IMR-90 (cell line): ENCODE data around the gene ARL6IP5. TPM values are rescaled to one million over a fixed set of nuclear protein-coding genes. Genes with fewer than 3 reads are reported as not detected.

Source experiments
- ATAC-seq: fragments of 200-7000 bp; cut with Tn5 transposase; 2 replicates; pipeline ENCODE4 v1.9.1; 2020; ENCODE audit warnings: low read depth, mild to moderate bottlenecking, moderate library complexity
- BruUV-seq: library from RNA; stranded (reverse); fragments of 400-500 nt; replicated peaks from 2 replicates; lab custom pipeline; 2021; lab: Mats Ljungman, UMichigan
- CTCF ChIA-PET: fragments of 300-600 bp; formaldehyde crosslinking; extraction: SDS; loops from one replicate; lab custom pipeline; 2021; ENCODE audit warnings: antibody characterized with exemption; lab: Yijun Ruan, JAX
- POLR2A ChIA-PET: fragments of 300-600 bp; sonication (Branson Sonifier 250); formaldehyde crosslinking; loops from one replicate; lab custom pipeline; 2022; ENCODE audit warnings: antibody characterized with exemption; ENCODE audit not compliant: unreplicated experiment; lab: Charles Lee
- DNase-seq: peaks from one replicate; pipeline ENCODE4 v3.0.0; 2013
- H2AFZ ChIP-seq: replicated peaks from 2 replicates; pipeline ENCODE3; 2013; ENCODE audit warnings: low read length, mild to moderate bottlenecking; ENCODE audit not compliant: poor library complexity
- H2AK5ac ChIP-seq: 2 replicates; pipeline ENCODE4 v1.6.1; 2013; ENCODE audit warnings: low read depth, low read length, inconsistent platforms
- H2AK9ac ChIP-seq: replicated peaks from 2 replicates; pipeline ENCODE3; 2013; ENCODE audit warnings: mild to moderate bottlenecking, low read depth, low read length, moderate library complexity; ENCODE audit not compliant: poor library complexity
- H2BK120ac ChIP-seq: 2 replicates; pipeline ENCODE4 v1.6.1; 2013; ENCODE audit warnings: low read depth, low read length, inconsistent platforms
- H2BK15ac ChIP-seq: 3 replicates; pipeline ENCODE4 v1.6.1; 2013; ENCODE audit warnings: low read depth, low read length, inconsistent platforms
- H2BK20ac ChIP-seq: 2 replicates; pipeline ENCODE4 v1.6.1; 2013; ENCODE audit warnings: low read depth, mild to moderate bottlenecking, inconsistent platforms, low read length, moderate library complexity
- H2BK5ac ChIP-seq: 2 replicates; pipeline ENCODE4 v1.6.1; 2013; ENCODE audit warnings: mild to moderate bottlenecking, low read depth, low read length, inconsistent platforms; ENCODE audit not compliant: poor library complexity, severe bottlenecking
- H3K14ac ChIP-seq: replicated peaks from 2 replicates; pipeline ENCODE4 v1.6.1; 2013; ENCODE audit warnings: low read depth, low read length, inconsistent platforms
- H3K18ac ChIP-seq: 2 replicates; pipeline ENCODE4 v1.6.1; 2013; ENCODE audit warnings: low read depth, low read length, control low read depth
- H3K23ac ChIP-seq: 2 replicates; pipeline ENCODE4 v1.6.1; 2013; ENCODE audit warnings: low read depth, low read length, inconsistent platforms
- H3K27ac ChIP-seq: 2 replicates; pipeline ENCODE4 v1.5.1; 2013; ENCODE audit warnings: mild to moderate bottlenecking, control low read depth, low read length; ENCODE audit not compliant: insufficient read depth
- H3K27me3 ChIP-seq: 2 replicates; pipeline ENCODE4 v1.6.1; 2013; ENCODE audit warnings: low read length; ENCODE audit not compliant: control insufficient read depth, insufficient read depth
- H3K36me3 ChIP-seq: 2 replicates; pipeline ENCODE4 v1.6.1; 2013; ENCODE audit warnings: low read length, mixed read lengths; ENCODE audit not compliant: control insufficient read depth, insufficient read depth
- H3K4ac ChIP-seq: 2 replicates; pipeline ENCODE4 v1.6.1; 2013; ENCODE audit warnings: low read depth, low read length, inconsistent platforms
- H3K4me1 ChIP-seq: 2 replicates; pipeline ENCODE4 v1.6.1; 2013; ENCODE audit warnings: low read length, mixed read lengths; ENCODE audit not compliant: control insufficient read depth, insufficient read depth
- H3K4me2 ChIP-seq: 2 replicates; pipeline ENCODE4 v1.6.1; 2013; ENCODE audit warnings: low read depth, mild to moderate bottlenecking, control low read depth, low read length, moderate library complexity
- H3K4me3 ChIP-seq: 2 replicates; pipeline ENCODE4 v1.5.1; 2013; ENCODE audit warnings: low read depth, mild to moderate bottlenecking, control low read depth, low read length, moderate library complexity; ENCODE audit not compliant: insufficient read depth
- H3K56ac ChIP-seq: 2 replicates; pipeline ENCODE4 v1.6.1; 2013; ENCODE audit warnings: low read length, inconsistent platforms; ENCODE audit not compliant: insufficient read depth; ENCODE audit errors: extremely low read depth
- H3K79me1 ChIP-seq, 2 experiments: 2 replicates each; pipeline ENCODE4 v1.6.1; 2013; ENCODE audit warnings: low read length in 2 of 2, inconsistent platforms in 1 of 2, low read depth in 1 of 2
- H3K9ac ChIP-seq: 2 replicates; pipeline ENCODE4 v1.6.1; 2013; ENCODE audit warnings: low read depth, low read length, control low read depth
- H3K9me1 ChIP-seq: 2 replicates; pipeline ENCODE4 v1.6.1; 2013; ENCODE audit warnings: low read length, inconsistent platforms; ENCODE audit not compliant: insufficient read depth
- H3K9me3 ChIP-seq: 2 replicates; pipeline ENCODE4 v1.6.1; 2013; ENCODE audit warnings: low read length; ENCODE audit not compliant: control insufficient read depth, insufficient read depth
- H4K20me1 ChIP-seq: 2 replicates; pipeline ENCODE4 v1.6.1; 2013; ENCODE audit warnings: low read length, inconsistent platforms; ENCODE audit not compliant: insufficient read depth
- H4K5ac ChIP-seq: 2 replicates; pipeline ENCODE4 v1.6.1; 2013; ENCODE audit warnings: mild to moderate bottlenecking, low read depth, low read length, control low read depth
- H4K8ac ChIP-seq, 2 experiments: 2 replicates each; pipeline ENCODE4 v1.6.1; 2013; ENCODE audit warnings: low read depth in 2 of 2, low read length in 2 of 2, control low read depth in 1 of 2, inconsistent platforms in 1 of 2
- H4K91ac ChIP-seq: 2 replicates; pipeline ENCODE4 v1.6.1; 2013; ENCODE audit warnings: low read depth, low read length, inconsistent platforms; ENCODE audit not compliant: insufficient read depth
- BHLHE40 ChIP-seq: fragments of 150-350 bp; IDR thresholded peaks from 2 replicates; pipeline ENCODE4 v1.6.1; 2016; ENCODE audit warnings: mild to moderate bottlenecking, low read depth, low read length
- CEBPB ChIP-seq: IDR thresholded peaks from 2 replicates; pipeline ENCODE4 v1.6.1; 2012; ENCODE audit warnings: low read depth, low read length, improper control_type of control experiment
- CHD1 ChIP-seq: IDR thresholded peaks from 2 replicates; pipeline ENCODE4 v1.6.1; 2012; ENCODE audit warnings: low read depth, low read length, improper control_type of control experiment
- CTCF ChIP-seq: conservative IDR thresholded peaks from 2 replicates; pipeline ENCODE4 v1.5.1; 2012; ENCODE audit warnings: mild to moderate bottlenecking, low read depth, low read length, improper control_type of control experiment
- FOS ChIP-seq: fragments of 150-350 bp; IDR thresholded peaks from 2 replicates; pipeline ENCODE4 v1.6.1; 2016; ENCODE audit warnings: low read depth, low read length
- MAFK ChIP-seq: IDR thresholded peaks from 2 replicates; pipeline ENCODE4 v1.6.1; 2012; ENCODE audit warnings: low read depth, low read length, improper control_type of control experiment
- MAZ ChIP-seq: IDR thresholded peaks from 2 replicates; pipeline ENCODE4 v1.6.1; 2012; ENCODE audit warnings: low read depth, mild to moderate bottlenecking, low read length, improper control_type of control experiment, moderate library complexity, borderline replicate concordance
- MXI1 ChIP-seq: IDR thresholded peaks from 2 replicates; pipeline ENCODE4 v1.6.1; 2012; ENCODE audit warnings: low read depth, mild to moderate bottlenecking, low read length, moderate library complexity, borderline replicate concordance
- NFE2L2 ChIP-seq: fragments of 150-350 bp; IDR thresholded peaks from 2 replicates; pipeline ENCODE4 v1.6.1; 2016; ENCODE audit warnings: low read depth, mild to moderate bottlenecking, low read length
- POLR2A ChIP-seq: IDR thresholded peaks from 2 replicates; pipeline ENCODE4 v1.6.1; 2012; ENCODE audit warnings: mild to moderate bottlenecking, low read depth, low read length
- RAD21 ChIP-seq: IDR thresholded peaks from 2 replicates; pipeline ENCODE4 v1.6.1; 2012; ENCODE audit warnings: low read length, improper control_type of control experiment
- RCOR1 ChIP-seq: IDR thresholded peaks from 2 replicates; pipeline ENCODE4 v1.6.1; 2012; ENCODE audit warnings: mild to moderate bottlenecking, low read length, improper control_type of control experiment; ENCODE audit not compliant: insufficient replicate concordance
- RFX5 ChIP-seq: IDR thresholded peaks from 2 replicates; pipeline ENCODE4 v1.8.0; 2012; ENCODE audit warnings: low read depth, mild to moderate bottlenecking, low read length, moderate library complexity
- WGBS, 2 experiments: methylation state at CpG; one replicate each; pipeline versions ENCODE4 v1.1.5 to v1.1.7; 2013; ENCODE audit warnings: missing lambda C conversion rate in 2 of 2; ENCODE audit not compliant: insufficient read length in 1 of 2; ENCODE audit errors: extremely low coverage in 2 of 2; 5-methylcytosine and 5-hydroxymethylcytosine counted together
- dilution Hi-C: fragments of 300-500 bp; cut with HindIII; formaldehyde crosslinking; loops from one replicate; pipeline ENCODE4 v1.14.3; 2018; ENCODE audit warnings: low sequenced_read_pairs; ENCODE audit not compliant: unreplicated experiment
- in situ Hi-C: fragments of 300-500 bp; cut with MboI; formaldehyde crosslinking; loops from 3 replicates; pipeline ENCODE4 v1.14.3; 2019; ENCODE audit warnings: low sequenced_read_pairs, inconsistent platforms, mixed read lengths
- intact Hi-C: fragments of 100-400 bp; cut with micrococcal nuclease; formaldehyde crosslinking; loops from 2 replicates; pipeline ENCODE4 v1.10.0; 2022
- polyA plus RNA-seq, 3 experiments: library from polyadenylated mRNA; depleted of rRNA; stranded (reverse); fragments of >200 nt; gene quantifications; 2 replicates each; pipeline ENCODE4 v1.2.3, GENCODE V29; 2012; ENCODE audit warnings: low replicate concordance in 1 of 3
- total RNA-seq: library from RNA; depleted of rRNA; stranded (reverse); fragments of >200 nt; gene quantifications from 2 replicates; pipeline ENCODE4 v1.2.3, GENCODE V29; 2012

Gene ARL6IP5
- total and polyA plus RNA-seq, 2 of the 4 experiments (the other 2 are of a cell fraction), result 76.4 to 98.8 TPM

- H3K23ac ChIP-seq, result no peak overlapping the region
- no peak for DNase-seq
- no peak overlapping the region for H4K5ac ChIP-seq
- intact Hi-C loops, result no loop called here
- no peak overlapping the region for H2BK5ac ChIP-seq
- WGBS, 2 experiments, result no CpG with 5 or more reads among the region's 4 CpGs
- ChIA-PET POLR2A (no interaction called here), CTCF (interaction anchor here (0.6 to 1.1 kb wide), 2 partner anchors 34 to 189 kb away, joined by 3 to 4 read pairs; no protein-coding TSS in a partner anchor)
- in situ Hi-C loops, result no loop called here
- H3K4me2 ChIP-seq, result no peak overlapping the region
- H3K9me3 ChIP-seq, result no peaks in the 10 kb centered on the region
- H2AFZ ChIP-seq, result no peak overlapping the region
- no peak overlapping the region for H2BK120ac ChIP-seq
- no peak overlapping the region for H2AK9ac ChIP-seq
- H4K91ac ChIP-seq, result no peak overlapping the region
- no peaks in the 10 kb centered on the region for H3K36me3 ChIP-seq
- H3K4me3 ChIP-seq, result no peak overlapping the region
- H3K18ac ChIP-seq, result no peak overlapping the region
- H3K4ac ChIP-seq, result no peak overlapping the region
- no peak for ATAC-seq
- H4K8ac ChIP-seq, result no peak overlapping the region
- H3K27ac ChIP-seq, result no peak overlapping the region
- H3K27me3 ChIP-seq, result 0 out of 2 replicates have a peak, but pooled peaks cover 2% of the 10 kb centered on the region
- no peak overlapping the region for H2BK20ac ChIP-seq
- H3K4me1 ChIP-seq, result no peaks in the 10 kb centered on the region
- no peaks in the 10 kb centered on the region for H4K20me1 ChIP-seq
- H3K9ac ChIP-seq, result no peak overlapping the region
- no peak overlapping the region for H3K14ac ChIP-seq
- no peak overlapping the region for H2AK5ac ChIP-seq
- no peak for TF ChIP-seq CTCF
- TF ChIP-seq RFX5, result no peak
- TF ChIP-seq RCOR1, result no peak
- no peak for TF ChIP-seq FOS
- no peak for TF ChIP-seq BHLHE40
- no peak for TF ChIP-seq MAFK
- no peak for TF ChIP-seq RAD21
- no peak for TF ChIP-seq MXI1
- no peak for TF ChIP-seq CHD1
- no peak for TF ChIP-seq CEBPB
- TF ChIP-seq MAZ, result no peak
- no peak for TF ChIP-seq NFE2L2
- TF ChIP-seq POLR2A, result no peak
- no peaks in the 10 kb centered on the region for H3K9me1 ChIP-seq
- dilution Hi-C loops, result no loop called here
- no peaks in the 10 kb centered on the region for H3K79me1 ChIP-seq
- no peak overlapping the region for H3K56ac ChIP-seq
- BruUV-seq, result no TSS peak
- no peak overlapping the region for H2BK15ac ChIP-seq
These were observed 31.4 kb downstream of the ARL6IP5 start for GRCh38 chr3:69116162-69116561.
